ENCODE results near the gene GUK1. TPM values are rescaled to one million over a fixed set of nuclear protein-coding genes. Genes with fewer than 3 reads are reported as not detected.

The GUK1 gene
- total RNA-seq, 1 donor, result 367 TPM

- DNase-seq (ENCODE audit: low read depth), result no peak
- TF ChIP-seq CTCF (IDR thresholded peaks at IDR 0.05; ENCODE audit: insufficient read depth, low read depth, low read length), result no peak
- H3K4me3 ChIP-seq (ENCODE audit: low read depth, low read length), result no peak overlapping the region
Observed at GRCh38 chr1:228154670-228155571, 14.8 kb downstream of the GUK1 start.

- H3K4me3 ChIP-seq (ENCODE audit: low read depth, low read length), result no peak overlapping the region
- TF ChIP-seq CTCF (IDR thresholded peaks at IDR 0.05; ENCODE audit: insufficient read depth, low read depth, low read length), result no peak
- no peak for DNase-seq (ENCODE audit: low read depth)
Observed at GRCh38 chr1:228155596-228156514, 15.8 kb downstream of the GUK1 start.

- no peak for TF ChIP-seq CTCF (IDR thresholded peaks at IDR 0.05; ENCODE audit: insufficient read depth, low read depth, low read length)
- H3K4me3 ChIP-seq (ENCODE audit: low read depth, low read length), result no peak overlapping the region
- DNase-seq (ENCODE audit: low read depth), result no peak
Observed at GRCh38 chr1:228156515-228156881, 16.4 kb downstream of the GUK1 start.

- no peak for DNase-seq (ENCODE audit: low read depth)
- H3K4me3 ChIP-seq (ENCODE audit: low read depth, low read length), result no peak overlapping the region
- TF ChIP-seq CTCF (IDR thresholded peaks at IDR 0.05; ENCODE audit: insufficient read depth, low read depth, low read length), result no peak
Observed at GRCh38 chr1:228156941-228157728, 17.1 kb downstream of the GUK1 start.

- DNase-seq (ENCODE audit: low read depth), result no peak
- no peak overlapping the region for H3K4me3 ChIP-seq (ENCODE audit: low read depth, low read length)
- no peak for TF ChIP-seq CTCF (IDR thresholded peaks at IDR 0.05; ENCODE audit: insufficient read depth, low read depth, low read length)
Observed at GRCh38 chr1:228157729-228158126, 17.6 kb downstream of the GUK1 start.
